Pancreas (tissue), 10 donors: ENCODE results near the gene TMEM131. TPM values are rescaled to one million over a fixed set of nuclear protein-coding genes. Genes with fewer than 3 reads are reported as not detected.
A peak's percentile ranks its signal among the peaks of the same experiment; 100 is the strongest.
"Not testable (repeated sequence)": the region's sequence is repeated elsewhere in the genome, so short reads cannot be mapped to it uniquely, and the experiment has no call there.

Experiments used
- ATAC-seq, 4 donors: fragments of 200-7000 bp; cut with Tn5 transposase; one replicate each; pipeline versions ENCODE4 v1.8.0 to v1.9.1; 2020; ENCODE audit warnings: mild to moderate bottlenecking in 4 of 4, moderate library complexity in 4 of 4
- DNase-seq, 6 donors: peaks; one replicate each; pipeline ENCODE4 v3.0.0-alpha.2; 2020
- FAIRE-seq: peaks from 2 replicates; lab custom pipeline; 2012; peaks lifted over from hg19 to GRCh38; lab: Jason Lieb, UNC
- H3K27ac ChIP-seq, 4 donors: fragments of 200-600 bp; sonication (generic); 1 replicate in 3 of 4; 2 replicates in 1 of 4; pipeline versions ENCODE4 v1.5.0 to v1.8.0; 2020
- H3K27me3 ChIP-seq, 4 donors: fragments of 200-600 bp; one replicate each; pipeline ENCODE4 v1.8.0; 2021
- H3K36me3 ChIP-seq, 3 donors: fragments of 200-600 bp; sonication (generic) in 1 of 3; one replicate each; pipeline versions ENCODE4 v1.5.0 to v1.8.0; 2020 to 2021
- H3K4me1 ChIP-seq, 3 donors: fragments of 200-600 bp; one replicate each; pipeline ENCODE4 v1.8.0; 2021
- H3K4me3 ChIP-seq, 4 donors: fragments of 200-600 bp; sonication (generic) in 2 of 4; one replicate each; pipeline versions ENCODE4 v1.5.0 to v1.8.0; 2020 to 2021
- H3K9me3 ChIP-seq, 4 donors: fragments of 200-600 bp; one replicate each; pipeline ENCODE4 v1.8.0; 2021
- CTCF ChIP-seq, 4 donors: fragments of 200-600 bp; sonication (generic) in 3 of 4; IDR thresholded peaks; one replicate each; pipeline versions ENCODE4 v1.5.0 to v1.8.0; 2021; ENCODE audit warnings: antibody characterized with exemption in 4 of 4
- WGBS, 2 donors: extraction: QIAGEN DNeasy Blood & Tissue Kit; methylation state at CpG; one replicate each; pipeline ENCODE4 v1.1.7; 2013; 5-methylcytosine and 5-hydroxymethylcytosine counted together
- intact Hi-C, 3 donors: fragments of 100-400 bp; cut with DNase I; formaldehyde crosslinking; loops; one replicate each; pipeline versions ENCODE4 v1.11.1 to v1.14.2; 2022
- polyA plus RNA-seq, 2 donors: library from polyadenylated mRNA; stranded (reverse); fragments of 200-250 nt; gene quantifications; one replicate each; pipeline ENCODE4 v1.2.3, GENCODE V29; 2013
- total RNA-seq, 6 donors: library from RNA; stranded (reverse); fragmentation: NEBNext Ultra II Directional in 4 of 6; extraction: Animal tissue kit (Norgen Biotek cat#: 25700) in 4 of 6; gene quantifications; one replicate each; pipeline versions ENCODE4 v1.2.1 to v1.2.4, GENCODE V29; 2021 to 2023
- donor health status: healthy with polysubstance abuse.
- donor health status: DM: no; HTN: no; CAD: no; lungs with moderate emphysema.
- donor health status: DM: no; HTN: no; CAD: no.
- donor health status: control.
- donor health status: control.
- donor health status: Bipolar disorder and iron deficiency.
- donor health status: DM: yes; HTN: yes; CAD: no.
- donor health status: DM: no; HTN: no; CAD: no.
- donor health status: DM: no; HTN: no; CAD: no.
- donor health status: DM: yes; HTN: yes; CAD: no.

Gene TMEM131, protein sequence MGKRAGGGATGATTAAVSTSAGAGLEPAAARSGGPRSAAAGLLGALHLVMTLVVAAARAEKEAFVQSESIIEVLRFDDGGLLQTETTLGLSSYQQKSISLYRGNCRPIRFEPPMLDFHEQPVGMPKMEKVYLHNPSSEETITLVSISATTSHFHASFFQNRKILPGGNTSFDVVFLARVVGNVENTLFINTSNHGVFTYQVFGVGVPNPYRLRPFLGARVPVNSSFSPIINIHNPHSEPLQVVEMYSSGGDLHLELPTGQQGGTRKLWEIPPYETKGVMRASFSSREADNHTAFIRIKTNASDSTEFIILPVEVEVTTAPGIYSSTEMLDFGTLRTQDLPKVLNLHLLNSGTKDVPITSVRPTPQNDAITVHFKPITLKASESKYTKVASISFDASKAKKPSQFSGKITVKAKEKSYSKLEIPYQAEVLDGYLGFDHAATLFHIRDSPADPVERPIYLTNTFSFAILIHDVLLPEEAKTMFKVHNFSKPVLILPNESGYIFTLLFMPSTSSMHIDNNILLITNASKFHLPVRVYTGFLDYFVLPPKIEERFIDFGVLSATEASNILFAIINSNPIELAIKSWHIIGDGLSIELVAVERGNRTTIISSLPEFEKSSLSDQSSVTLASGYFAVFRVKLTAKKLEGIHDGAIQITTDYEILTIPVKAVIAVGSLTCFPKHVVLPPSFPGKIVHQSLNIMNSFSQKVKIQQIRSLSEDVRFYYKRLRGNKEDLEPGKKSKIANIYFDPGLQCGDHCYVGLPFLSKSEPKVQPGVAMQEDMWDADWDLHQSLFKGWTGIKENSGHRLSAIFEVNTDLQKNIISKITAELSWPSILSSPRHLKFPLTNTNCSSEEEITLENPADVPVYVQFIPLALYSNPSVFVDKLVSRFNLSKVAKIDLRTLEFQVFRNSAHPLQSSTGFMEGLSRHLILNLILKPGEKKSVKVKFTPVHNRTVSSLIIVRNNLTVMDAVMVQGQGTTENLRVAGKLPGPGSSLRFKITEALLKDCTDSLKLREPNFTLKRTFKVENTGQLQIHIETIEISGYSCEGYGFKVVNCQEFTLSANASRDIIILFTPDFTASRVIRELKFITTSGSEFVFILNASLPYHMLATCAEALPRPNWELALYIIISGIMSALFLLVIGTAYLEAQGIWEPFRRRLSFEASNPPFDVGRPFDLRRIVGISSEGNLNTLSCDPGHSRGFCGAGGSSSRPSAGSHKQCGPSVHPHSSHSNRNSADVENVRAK (N-terminal part only)
- total RNA-seq (10 to 100 TPM; 15.5 to 26.5 (median 21.4) TPM), polyA plus RNA-seq (10 to 100 TPM in 1 of 2 donors, 1 to 10 TPM in 1; 8.1 to 11.0 TPM)

GRCh38 chr2:97995734-97996624, at the start of gene TMEM131:
Gene TMEM131 (minus strand): TSS chr2:97995948. CDS start chr2:97995662, 286 bp downstream.
- no peak for FAIRE-seq

DNA sequence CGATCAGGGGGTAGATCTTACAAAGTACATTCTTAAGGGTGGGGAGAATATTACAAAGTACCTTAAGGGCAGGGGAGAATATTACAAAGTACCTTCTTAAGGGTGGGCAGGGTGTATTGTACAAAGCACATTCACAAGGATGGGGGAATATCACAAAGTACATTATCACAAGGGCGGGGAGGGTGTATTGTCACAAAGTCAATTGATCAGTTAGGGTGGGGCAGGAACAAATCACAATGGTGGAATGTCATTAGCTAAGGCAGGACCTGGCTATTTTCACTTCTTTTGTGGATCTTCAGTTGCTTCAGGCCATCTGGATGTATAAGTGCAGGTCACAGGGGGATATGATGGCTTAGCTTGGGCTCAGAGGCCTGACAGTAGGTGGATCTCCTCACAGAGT, 49.0 kb upstream of the TMEM131 start:
- H3K4me3 ChIP-seq, H3K27me3 ChIP-seq, FAIRE-seq, intact Hi-C loops, H3K36me3 ChIP-seq, DNase-seq, ATAC-seq, H3K9me3 ChIP-seq, H3K4me1 ChIP-seq, H3K27ac ChIP-seq: not testable (repeated sequence)
- 92 to 93% methylated on average over 2 of the region's 2 CpGs for WGBS, 2 donors

More at GRCh38 chr2:97995734-97996624, at the start of gene TMEM131:
- TF ChIP-seq CTCF (IDR thresholded peaks at IDR 0.05) = no peak
- DNase-seq (peak; percentile 93 to 97 (median 96)), ATAC-seq (peak; percentile 93 to 97 (median 94))
- peaks cover 5 to 28% (median 9%) of the 10 kb centered on the region in 3 donors for H3K4me1 ChIP-seq
- no peaks in the 10 kb centered on the region for H3K36me3 ChIP-seq
- 1% methylated on average over 52 to 88 of the region's 88 CpGs for WGBS, 2 donors
- H3K4me3 ChIP-seq = peak within 1 kb of the TSS; percentile 56 to 97 (median 82)
- no peaks in the 10 kb centered on the region for H3K9me3 ChIP-seq
- H3K27ac ChIP-seq = peak within 1 kb of the TSS; percentile 73 to 96 (median 90)
- no peaks in the 10 kb centered on the region for H3K27me3 ChIP-seq
- intact Hi-C loops = no loop called here

GRCh38 chr2:98043101-98043500, 47.4 kb upstream of the TMEM131 start:
- Histone ChIP-seq H3K9me3 (no peaks in the 10 kb centered on the region), H3K27me3 (no peaks in the 10 kb centered on the region), H3K36me3 (no peaks in the 10 kb centered on the region), H3K4me1 (no peaks in the 10 kb centered on the region), H3K27ac (no peak overlapping the region), H3K4me3 (no peak overlapping the region)
- WGBS, 2 donors = 88 to 92% methylated on average over 1 of the region's 1 CpG
- ATAC-seq (no peak), FAIRE-seq (no peak), DNase-seq (no peak)
- intact Hi-C loops = no loop called here
- no peak for TF ChIP-seq CTCF (IDR thresholded peaks at IDR 0.05)

GRCh38 chr2:98040331-98040939, 44.7 kb upstream of the TMEM131 start:
- WGBS, 2 donors = 91 to 95% methylated on average over 8 of the region's 8 CpGs
- H3K4me1 ChIP-seq = no peaks in the 10 kb centered on the region
- DNase-seq (no peak), FAIRE-seq (no peak), ATAC-seq (no peak)
- H3K9me3 ChIP-seq = no peaks in the 10 kb centered on the region
- H3K27ac ChIP-seq = no peak overlapping the region
- H3K4me3 ChIP-seq = no peak overlapping the region
- no peaks in the 10 kb centered on the region for H3K36me3 ChIP-seq
- intact Hi-C loops = no loop called here
- no peak for TF ChIP-seq CTCF (IDR thresholded peaks at IDR 0.05)
- no peaks in the 10 kb centered on the region for H3K27me3 ChIP-seq
